ENCODE results near the gene CFAP74.
"Not testable (repeated sequence)": the region's sequence is repeated elsewhere in the genome, so short reads cannot be mapped to it uniquely, and the experiment has no call there.

CFAP74 gene

GRCh38 chr1:1987142-1987510 lies 16.5 kb downstream of the CFAP74 start:
- no peak for DNase-seq (ENCODE audit: low spot score)

- no peak for DNase-seq (ENCODE audit: low spot score)
These were observed 17.0 kb downstream of the CFAP74 start for GRCh38 chr1:1986451-1987141.

- DNase-seq (ENCODE audit: low spot score) = no peak
These were observed 18.1 kb downstream of the CFAP74 start for GRCh38 chr1:1985375-1986050.

- no peak for DNase-seq (ENCODE audit: low spot score)
These were observed 19.0 kb downstream of the CFAP74 start for GRCh38 chr1:1984560-1985070.

- DNase-seq (ENCODE audit: low spot score) = no peak
These were observed 21.0 kb downstream of the CFAP74 start for GRCh38 chr1:1982379-1983232.

GRCh38 chr1:1981631-1982327 lies 21.8 kb downstream of the CFAP74 start:
- DNase-seq (ENCODE audit: low spot score) = not testable (repeated sequence)

- no peak for DNase-seq (ENCODE audit: low spot score)
These were observed 22.5 kb downstream of the CFAP74 start for GRCh38 chr1:1981142-1981500.

GRCh38 chr1:1980467-1981141 lies 23.0 kb downstream of the CFAP74 start:
- DNase-seq (ENCODE audit: low spot score) = no peak

GRCh38 chr1:1979482-1980165 lies 24.0 kb downstream of the CFAP74 start:
- no peak for DNase-seq (ENCODE audit: low spot score)

- not testable (repeated sequence) for DNase-seq (ENCODE audit: low spot score)
These were observed 24.7 kb downstream of the CFAP74 start for GRCh38 chr1:1978690-1979481.

GRCh38 chr1:1978108-1978507 lies 25.5 kb downstream of the CFAP74 start:
- no peak for DNase-seq (ENCODE audit: low spot score)

GRCh38 chr1:1976031-1976430 lies 27.6 kb downstream of the CFAP74 start:
- no peak for DNase-seq (ENCODE audit: low spot score)

- no peak for DNase-seq (ENCODE audit: low spot score)
These were observed 28.1 kb downstream of the CFAP74 start for GRCh38 chr1:1975535-1975934.

GRCh38 chr1:1974834-1975233 lies 28.8 kb downstream of the CFAP74 start:
- DNase-seq (ENCODE audit: low spot score) = no peak

GRCh38 chr1:1973716-1974642 lies 29.6 kb downstream of the CFAP74 start:
- DNase-seq (ENCODE audit: low spot score) = no peak

- no peak for DNase-seq (ENCODE audit: low spot score)
These were observed 30.4 kb downstream of the CFAP74 start for GRCh38 chr1:1972976-1973715.

- no peak for DNase-seq (ENCODE audit: low spot score)
These were observed 31.9 kb downstream of the CFAP74 start for GRCh38 chr1:1971688-1972087.

- no peak for DNase-seq (ENCODE audit: low spot score)
These were observed 32.6 kb downstream of the CFAP74 start for GRCh38 chr1:1971017-1971416.
